Kidney glomerular epithelial cell (primary cell): ENCODE data around the gene SLC43A1.

Experiments used
- DNase-seq: peaks from one replicate; lab custom pipeline; 2025; lab: John Stamatoyannopoulos, UW

The SLC43A1 gene

DNA sequence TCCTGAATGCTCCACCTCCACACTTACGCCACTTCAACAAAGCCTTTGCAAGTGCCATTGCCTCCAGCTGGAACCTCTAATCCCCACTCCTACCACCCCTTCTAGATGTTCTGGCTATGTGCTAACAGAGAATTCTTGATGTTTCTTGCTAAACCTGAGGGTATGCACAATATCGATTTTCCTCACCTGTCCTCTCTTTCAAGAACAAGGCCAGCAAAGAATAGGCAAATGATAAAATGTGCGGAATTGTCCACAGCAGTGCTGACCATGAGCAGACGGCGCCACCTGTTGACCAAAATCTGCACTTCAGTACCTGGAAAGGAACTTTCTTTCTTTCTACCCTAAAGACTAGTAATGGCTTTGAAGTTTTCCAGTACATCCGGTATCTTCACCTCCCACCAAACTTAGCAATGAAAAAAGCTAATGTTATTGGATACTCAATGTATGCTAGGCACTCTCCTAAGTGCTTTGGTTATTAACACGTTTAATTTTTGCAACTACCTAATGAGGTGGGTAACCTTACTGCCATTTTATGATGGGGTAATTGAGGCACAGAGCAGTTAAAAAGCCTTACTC lies 11.6 kb upstream of the SLC43A1 start:
- DNase-seq = peak; percentile 60

DNA sequence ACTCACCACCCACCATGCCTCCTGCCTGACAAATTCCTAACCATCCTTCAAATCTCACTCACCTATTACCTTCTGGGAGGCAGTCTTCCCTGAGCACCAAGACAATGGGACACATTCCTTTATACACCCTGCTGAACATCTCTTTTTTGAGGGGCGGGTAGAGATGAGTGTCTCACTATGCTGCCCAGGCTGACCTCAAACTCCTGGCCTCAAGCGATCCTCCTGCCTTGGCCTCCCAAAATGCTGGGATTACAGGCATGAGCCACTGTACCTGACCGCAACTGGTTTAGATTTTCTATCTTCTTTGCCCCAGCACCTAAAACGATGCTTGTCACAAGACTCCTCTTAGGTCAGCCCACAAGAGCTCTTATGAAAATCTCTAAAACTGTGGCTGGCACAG lies 7.9 kb upstream of the SLC43A1 start:
- DNase-seq = no peak

DNA sequence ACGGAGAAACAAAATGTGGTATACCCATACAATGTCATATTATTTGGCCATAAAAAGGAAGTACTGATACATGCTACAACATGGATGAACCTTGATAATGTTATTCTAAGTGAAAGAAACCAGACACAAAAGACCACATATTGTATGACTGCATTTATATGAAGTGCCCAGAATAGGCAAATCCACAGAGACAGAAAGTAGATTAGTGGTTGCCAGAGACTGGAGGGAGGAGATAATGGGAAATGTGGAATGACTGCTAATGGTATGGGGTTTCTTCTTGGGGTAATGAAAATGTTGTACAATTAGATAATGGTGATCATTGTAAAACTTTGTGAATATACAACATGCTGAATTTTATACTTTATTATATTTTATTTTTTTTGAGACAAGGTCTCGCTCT lies 5.6 kb upstream of the SLC43A1 start:
- no peak for DNase-seq

DNA sequence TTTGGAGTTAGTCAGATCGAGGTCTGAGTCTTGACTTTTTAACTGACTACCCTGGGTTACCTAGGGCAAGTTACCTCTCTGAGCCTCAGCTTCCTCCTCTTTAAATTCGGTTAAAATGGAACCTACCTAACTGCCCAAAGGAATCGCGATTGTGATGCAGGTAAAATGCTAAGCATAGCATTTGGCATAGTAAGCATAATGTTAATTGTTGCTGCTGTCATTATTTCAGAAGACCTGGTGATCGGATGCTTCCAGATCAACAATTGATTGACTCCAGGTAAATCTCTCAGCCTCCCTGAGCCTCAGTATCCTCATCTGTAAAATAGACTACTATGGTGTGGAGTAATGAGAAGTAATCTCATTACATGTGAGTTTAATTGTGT lies 550 bp upstream of the SLC43A1 start:
- no peak for DNase-seq

DNA sequence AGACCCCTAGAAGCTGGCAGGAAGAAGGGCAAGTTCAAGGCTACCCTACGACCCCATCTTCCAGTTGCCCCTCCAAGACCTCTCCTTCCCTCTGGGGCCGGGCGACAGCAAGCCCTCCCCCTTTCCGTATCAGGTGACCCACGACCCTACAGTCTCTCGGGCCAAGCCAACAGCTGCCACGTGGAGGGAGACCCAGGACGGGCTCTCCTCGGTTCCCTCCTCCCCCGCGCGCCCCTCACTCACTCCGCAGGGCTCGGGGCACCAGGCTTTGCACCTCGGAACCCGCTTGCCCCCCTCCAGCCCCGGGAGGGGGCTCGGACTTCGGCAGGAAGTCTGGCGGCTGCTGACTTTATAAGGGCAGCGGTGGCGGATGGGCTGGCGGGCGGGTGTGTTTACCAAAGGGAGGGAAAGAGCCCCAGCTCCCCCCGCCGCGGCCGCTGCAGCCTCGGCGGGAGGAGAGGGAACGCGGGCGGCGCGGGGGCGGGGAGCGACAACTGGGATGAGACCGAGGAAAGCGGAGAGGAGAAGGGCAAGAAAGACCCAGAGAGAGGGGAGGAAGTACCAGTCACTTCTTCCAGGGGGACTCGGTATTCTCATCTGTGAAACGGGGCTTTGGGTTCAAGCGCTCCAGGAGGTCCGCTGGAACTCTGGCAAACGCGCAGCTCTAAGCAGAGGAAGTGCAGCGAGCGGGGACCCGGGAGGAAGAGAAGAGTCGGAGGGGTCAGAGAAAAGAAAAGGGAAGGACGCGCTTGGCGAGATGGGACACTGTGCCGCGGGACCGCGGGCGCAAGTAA lies 767 bp downstream of the SLC43A1 start:
- DNase-seq = no peak

DNA sequence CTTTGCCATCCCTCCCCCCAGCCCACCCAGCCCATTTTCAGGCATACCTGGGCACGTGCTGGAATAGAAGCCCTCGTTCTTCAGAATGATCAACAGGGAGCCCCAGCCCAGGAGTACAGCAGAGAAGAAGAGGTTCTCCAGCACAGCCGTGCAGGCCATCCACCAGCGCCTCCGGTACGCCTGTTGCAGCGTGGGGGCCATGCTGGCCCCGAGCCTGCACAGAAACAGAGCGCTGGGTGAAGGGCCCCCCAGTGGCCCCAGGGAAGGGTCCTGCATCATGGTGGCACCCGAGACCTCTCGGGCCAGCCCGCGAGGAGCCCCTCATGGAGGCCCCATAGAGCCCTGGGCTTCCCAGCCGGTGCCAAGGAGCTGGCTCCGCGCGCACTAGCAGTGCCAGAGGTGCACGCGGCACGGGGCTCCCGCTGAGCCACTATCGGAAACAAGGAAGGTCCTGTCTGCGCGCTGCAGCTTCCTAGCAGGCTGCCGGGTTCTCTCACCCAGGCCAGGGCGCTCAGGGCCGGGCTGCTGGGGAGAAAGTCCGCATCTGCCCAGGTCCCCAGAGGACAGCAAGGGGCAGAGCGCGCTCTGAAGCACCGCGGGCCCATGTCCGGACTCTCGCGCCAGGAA lies 1.5 kb downstream of the SLC43A1 start:
- DNase-seq = no peak

DNA sequence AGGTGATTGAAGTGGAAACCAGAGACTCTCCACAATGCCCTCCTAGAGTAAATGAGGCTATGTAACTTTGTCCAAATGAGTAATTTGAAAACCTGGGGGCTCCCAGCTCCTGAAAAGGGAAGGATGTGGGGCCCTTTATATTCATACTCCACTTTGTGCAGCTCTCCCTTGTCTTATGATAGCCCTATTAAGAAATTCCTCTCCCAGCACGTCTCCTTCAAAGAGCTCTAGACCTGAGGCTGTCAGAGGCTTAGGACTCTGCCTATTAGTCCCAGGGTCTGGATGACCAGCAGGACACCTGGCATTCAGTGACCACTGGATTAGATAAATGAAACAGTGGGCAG lies 2.1 kb downstream of the SLC43A1 start:
- DNase-seq = no peak

DNA sequence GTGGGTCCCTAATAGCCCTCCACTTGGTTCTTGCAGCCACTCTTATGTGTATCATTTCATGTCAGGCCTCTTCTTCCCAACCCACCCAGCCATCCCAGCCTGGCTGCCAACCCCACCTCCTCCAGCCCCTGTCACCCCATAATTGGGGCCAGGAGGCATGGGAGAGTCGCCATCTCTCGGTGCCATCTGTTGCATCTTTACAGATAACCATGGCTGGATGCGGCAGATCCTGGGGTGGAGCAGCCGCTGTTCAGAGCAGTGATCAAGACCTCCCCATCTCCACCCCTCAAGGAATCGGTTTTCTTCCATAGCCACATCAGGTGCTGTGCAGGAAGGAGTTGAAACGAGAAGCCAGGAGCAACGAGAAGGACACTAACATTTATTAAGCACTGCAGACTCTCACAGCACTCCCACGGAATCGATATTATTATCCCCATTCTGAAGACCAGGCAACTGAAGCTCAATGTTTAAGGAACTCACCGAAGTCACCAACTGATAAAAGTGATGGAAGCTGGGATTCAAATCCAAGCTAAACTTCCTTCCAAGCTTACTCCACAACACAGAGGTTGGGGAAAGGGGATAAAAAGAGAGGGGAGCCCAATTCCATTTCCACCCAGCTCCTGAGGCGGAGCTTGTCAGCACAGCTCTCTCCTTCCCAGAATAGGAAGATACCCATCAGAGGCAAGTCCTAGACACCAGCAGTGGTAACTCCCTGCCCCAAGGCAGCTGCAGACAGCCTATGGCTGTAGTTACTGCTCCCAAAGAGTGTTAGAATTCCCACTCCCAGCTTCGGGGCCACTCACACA lies 2.7 kb downstream of the SLC43A1 start:
- DNase-seq = no peak

DNA sequence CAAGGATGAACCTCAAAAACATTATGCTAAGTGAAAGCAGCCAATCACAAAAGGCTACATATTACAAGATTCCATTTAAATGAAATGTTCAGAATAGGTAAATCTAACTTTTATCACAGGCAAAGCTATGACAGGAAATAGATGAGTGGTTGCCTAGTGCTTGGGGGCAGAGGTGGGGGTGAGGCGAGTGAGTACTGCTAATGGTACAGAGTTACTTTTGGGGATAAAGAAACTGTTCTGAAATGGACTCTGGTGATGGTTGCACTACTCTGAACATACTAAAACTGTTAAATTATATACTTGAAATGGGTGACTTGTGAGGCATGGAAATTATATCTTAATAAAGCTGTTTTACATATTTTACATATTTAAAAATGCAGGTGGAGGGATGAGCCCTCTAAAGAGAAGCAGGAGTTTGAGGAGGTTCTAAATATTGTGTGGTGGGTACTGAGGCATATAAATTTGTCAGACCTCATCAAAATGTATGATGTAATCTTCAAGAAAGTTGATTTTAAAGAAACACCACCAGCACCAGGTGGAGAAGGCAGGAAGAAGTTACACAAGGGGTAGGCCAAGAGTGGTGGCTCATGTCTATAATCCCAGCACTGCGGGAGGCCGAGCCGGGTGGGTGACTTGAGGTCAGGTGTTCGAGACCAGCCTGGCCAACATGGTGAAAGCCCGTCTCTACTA lies 3.6 kb downstream of the SLC43A1 start:
- DNase-seq = no peak

DNA sequence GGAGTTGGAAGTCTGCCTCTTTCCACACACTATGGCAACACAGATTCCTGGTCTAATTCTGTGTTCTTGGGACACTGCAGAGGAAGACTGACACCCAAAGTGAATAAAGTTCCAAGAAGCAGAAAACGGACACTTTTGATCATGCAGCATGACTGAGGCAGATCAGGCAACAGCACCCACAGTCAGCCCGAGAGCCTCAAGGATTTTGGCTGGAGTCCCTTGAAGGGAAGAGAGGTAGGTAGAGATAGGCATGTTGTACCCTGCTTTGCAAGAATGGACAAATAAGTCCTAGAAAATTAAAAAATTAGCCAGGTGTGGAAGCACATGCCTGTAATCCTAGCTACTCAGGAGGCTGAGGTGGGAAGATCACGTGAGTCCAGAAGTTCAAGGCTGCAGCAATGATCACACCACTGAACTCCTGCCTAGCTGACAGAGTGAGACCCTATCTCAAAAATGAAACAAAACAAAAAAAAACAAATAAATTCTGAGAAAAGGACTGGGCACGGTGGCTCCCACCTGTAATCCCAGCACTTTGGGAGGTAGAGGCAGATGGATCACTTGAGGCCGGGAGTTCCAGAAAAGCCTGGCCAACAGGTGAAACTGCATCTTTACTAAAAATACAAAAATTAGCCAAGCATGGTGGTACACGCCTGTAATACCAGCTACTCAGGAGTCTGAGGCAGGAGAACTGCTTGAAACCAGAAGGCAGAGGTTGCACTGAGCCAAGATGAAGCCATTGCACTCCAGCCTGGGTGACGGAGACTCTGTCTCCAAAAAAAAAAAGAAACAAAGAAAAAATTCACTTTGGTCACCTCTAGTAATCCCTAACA lies 6.9 kb downstream of the SLC43A1 start:
- no peak for DNase-seq

DNA sequence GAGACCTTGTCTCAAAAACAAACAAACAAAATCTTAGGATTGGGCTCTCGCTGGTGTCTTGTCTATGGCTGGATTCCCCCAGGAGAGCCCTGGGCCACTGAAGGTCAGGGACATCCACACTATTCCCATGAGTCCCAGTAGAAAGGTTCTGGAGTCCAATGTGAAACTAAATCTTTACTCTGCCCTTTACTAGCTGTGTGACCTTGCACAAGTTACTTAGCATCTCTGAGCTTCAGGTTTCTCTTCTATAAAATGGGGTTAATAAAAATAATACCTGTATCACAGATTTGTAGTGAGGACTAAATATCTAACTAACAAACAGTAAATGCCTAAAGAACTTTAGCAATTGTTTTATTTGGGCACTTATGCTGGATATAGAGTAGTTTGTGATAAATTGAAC lies 9.0 kb downstream of the SLC43A1 start:
- no peak for DNase-seq

DNA sequence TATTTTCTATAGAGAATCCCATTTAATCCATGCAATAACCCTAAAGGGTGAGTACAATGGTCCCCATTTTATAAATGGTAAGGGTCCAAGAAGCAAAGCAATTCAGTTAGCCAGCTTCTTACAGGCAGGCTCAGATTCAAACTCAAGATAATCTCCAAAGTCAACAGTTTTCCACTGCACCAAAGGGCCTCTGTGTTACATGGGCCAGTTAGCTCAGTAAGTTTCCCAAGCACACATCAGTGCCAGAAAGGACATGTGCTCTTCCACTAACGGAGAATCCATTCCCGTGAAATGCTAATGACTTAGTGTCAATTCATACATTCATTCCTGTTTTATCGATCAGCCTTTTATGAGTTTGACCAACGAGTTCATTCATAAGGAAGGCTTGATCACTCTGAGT lies 11.0 kb downstream of the SLC43A1 start:
- DNase-seq = no peak

DNA sequence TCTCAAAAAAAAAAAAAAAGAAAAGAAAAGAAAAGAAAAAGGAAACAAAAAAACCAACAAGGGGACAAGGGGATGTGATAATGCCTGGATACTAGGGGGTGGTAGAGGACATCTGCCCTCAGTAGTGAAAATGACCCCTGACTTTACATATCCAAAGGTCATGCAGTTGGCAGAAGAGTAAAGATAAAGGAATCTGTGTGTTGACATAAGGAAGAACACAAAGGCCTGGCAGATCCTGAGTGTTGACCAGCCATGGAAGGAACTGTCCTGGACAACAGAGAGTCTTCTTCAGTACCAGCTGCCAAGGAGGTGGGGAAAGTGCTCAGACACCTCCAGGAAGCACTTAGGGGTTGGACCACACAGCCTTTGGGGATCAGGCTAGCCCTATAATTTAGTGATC lies 12.6 kb downstream of the SLC43A1 start:
- DNase-seq = no peak

DNA sequence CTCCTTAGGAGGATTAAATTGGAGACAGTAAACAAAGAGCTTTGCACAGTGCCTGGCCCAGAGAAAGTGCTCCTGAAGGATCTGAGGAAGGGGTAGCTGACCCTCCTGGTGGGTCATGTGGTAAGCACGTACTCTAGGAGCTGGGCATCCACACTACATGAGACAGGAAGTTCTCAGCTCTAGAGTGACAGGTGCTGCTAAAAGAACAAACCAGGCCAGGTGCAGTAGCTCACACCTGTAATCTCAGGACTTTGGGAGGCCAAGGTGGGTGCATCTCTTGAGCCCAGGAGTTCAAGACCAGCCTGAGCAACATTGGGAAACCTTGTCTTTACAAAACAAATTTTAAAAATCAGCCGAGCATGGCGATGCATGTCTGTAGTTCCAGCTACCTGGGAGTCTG lies 13.1 kb downstream of the SLC43A1 start:
- no peak for DNase-seq

DNA sequence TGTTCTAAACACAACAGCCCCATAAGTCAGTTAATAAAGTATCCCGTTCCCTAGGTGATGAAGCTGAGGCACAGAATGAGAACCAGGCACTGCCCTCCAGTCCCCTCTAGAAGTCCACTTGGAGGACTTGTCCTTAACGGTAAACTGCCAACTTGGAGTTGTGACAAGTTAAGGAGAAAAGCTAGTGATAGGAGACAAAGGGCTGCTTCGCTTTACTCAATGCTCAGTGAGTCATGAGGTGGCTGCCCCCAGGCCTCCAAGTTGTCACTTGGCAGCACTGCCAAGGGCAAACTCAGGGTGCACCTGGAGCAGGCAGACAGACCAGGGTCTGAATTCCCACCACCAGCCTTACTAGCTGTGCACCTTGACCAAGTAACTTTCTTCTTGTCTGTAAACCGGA lies 13.5 kb downstream of the SLC43A1 start:
- no peak for DNase-seq

DNA sequence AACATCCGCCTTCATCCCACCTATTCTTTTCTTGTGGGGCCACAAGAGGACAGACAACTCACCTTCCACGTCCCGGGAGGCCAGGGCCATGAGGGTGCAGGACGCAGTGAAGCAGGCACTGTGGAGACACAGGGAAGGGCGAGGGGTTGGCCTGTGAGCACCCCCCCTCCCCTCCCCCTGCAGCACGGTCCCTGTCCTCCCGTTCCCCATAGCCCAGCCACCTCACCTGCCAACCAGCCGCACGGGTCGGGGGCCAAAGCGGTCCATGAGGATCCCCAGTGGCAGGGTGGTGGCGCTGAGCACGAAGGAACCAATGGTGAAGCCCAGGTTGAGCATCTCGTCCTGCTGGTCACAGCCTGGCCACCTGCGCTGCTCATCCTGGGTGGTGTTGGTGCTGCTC lies 14.6 kb downstream of the SLC43A1 start:
- no peak for DNase-seq

DNA sequence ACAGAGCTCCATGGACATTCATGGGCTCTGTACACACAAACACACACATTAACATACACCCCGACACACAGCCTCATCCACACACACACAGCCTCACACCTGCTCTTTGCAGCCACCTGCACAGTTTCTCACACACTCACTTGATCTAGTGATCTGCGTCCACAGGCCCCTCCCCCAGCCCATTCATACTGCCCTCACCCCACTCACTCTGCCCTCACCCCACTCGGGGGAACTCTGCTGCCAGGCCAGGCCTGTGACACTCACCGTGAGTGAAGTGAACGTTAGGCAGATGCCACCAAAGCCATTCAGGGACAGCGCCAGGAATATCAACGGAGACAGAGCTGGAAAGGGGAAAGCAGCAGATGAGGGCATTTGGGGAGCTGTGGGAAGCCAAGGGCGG lies 15.0 kb downstream of the SLC43A1 start:
- DNase-seq = no peak

DNA sequence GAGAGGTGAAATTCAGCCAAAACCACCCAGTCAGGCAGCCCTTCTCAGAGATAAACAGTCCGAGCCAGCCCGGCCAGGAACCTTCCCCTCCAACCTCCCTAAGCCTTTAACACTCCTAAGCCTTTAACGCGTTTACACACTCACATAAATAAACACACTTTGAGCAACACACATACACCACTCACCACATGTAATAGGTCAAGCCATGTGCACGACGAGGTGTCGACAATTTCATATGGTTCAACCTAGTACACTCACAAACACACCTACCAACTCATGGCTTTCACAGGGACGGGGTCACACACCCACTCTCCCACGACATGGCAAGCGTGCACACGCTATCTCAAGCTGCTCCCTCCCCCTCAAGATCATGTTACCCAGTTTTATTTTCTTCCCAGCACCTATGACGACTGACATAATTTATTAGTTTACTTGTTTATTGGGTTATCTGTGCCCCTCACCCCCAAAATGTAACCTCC lies 15.5 kb downstream of the SLC43A1 start:
- no peak for DNase-seq

DNA sequence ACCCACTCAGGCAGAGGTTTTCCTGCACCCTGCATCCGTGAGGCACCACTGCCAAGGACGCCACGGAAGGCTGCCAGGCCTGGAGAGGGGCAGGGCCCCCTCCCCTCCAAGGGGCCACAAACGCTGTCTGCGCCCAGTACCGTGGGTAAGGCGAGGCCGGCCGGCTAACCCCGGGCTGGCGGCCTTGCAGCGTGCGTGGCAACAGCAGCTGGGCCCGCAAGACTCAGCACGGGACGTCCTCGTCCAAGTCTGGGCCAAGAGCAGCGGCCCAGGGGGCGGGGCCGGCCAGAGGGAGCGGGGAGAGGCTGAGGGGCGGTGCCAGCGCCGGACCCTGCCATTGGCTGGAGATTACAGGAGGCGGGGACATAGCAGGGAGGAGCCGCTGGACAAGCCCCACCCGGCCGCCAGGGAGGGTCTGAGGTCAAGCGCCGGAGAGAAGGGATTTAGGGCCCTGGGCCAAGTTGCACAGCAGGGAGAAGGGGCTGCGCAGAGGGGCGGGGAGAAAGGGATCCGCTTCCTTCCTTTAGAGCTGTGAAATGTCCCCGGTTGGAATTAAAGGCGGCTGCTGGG lies 16.0 kb downstream of the SLC43A1 start:
- DNase-seq = peak; percentile 76

DNA sequence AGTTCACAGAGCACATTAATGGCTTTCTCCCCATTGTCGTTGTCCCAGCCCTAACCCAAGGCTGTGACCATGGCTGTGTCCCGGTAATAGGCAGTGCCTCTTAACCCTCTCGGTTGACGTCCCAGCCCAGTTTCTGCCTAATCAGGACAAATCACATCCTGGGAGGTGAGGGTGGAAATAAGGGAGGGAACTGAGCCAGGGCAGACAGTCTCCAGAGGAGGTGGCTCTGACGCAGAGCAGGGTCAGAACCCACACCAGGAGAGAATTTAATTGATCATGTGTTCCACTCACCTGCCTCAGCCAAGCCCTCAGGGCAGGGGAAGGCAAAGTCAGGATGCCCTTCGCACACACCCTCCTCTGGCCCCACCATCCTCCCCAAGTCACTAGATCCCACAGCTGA lies 17.0 kb downstream of the SLC43A1 start:
- no peak for DNase-seq
